Chondrocyte (in vitro differentiated cells): Measurements from ENCODE around the gene NUP210L. TPM values are rescaled to one million over a fixed set of nuclear protein-coding genes. Genes with fewer than 3 reads are reported as not detected.
"Not testable (repeated sequence)": the region's sequence is repeated elsewhere in the genome, so short reads cannot be mapped to it uniquely, and the experiment has no call there.

ENCODE experiments used
- DNase-seq: peaks from one replicate; pipeline ENCODE4 v3.0.0; 2021; ENCODE audit warnings: mixed read lengths, low spot score
- H3K27ac Mint-ChIP-seq: one replicate; pipeline ENCODE4 v1.8.0; 2021; ENCODE audit warnings: mild to moderate bottlenecking, moderate library complexity, mixed read lengths; ENCODE audit not compliant: unreplicated experiment
- H3K27me3 Mint-ChIP-seq: 2 replicates; pipeline ENCODE4 v1.8.0; 2021; ENCODE audit warnings: low read depth, mixed read lengths
- H3K36me3 Mint-ChIP-seq: 2 replicates; pipeline ENCODE4 v1.8.0; 2021; ENCODE audit warnings: low read depth, mixed read lengths
- H3K4me1 Mint-ChIP-seq: 2 replicates; pipeline ENCODE4 v1.8.0; 2021; ENCODE audit warnings: low read depth, mild to moderate bottlenecking, mixed read lengths
- H3K4me3 Mint-ChIP-seq: one replicate; pipeline ENCODE4 v1.8.0; 2021; ENCODE audit warnings: mild to moderate bottlenecking, moderate library complexity, mixed read lengths; ENCODE audit not compliant: unreplicated experiment
- H3K9me3 Mint-ChIP-seq: 2 replicates; pipeline ENCODE4 v1.8.0; 2021; ENCODE audit warnings: low read depth, mixed read lengths
- CTCF ChIP-seq: fragments of 200-600 bp; sonication (generic); IDR thresholded peaks from 2 replicates; pipeline ENCODE4 v1.5.0; 2021; ENCODE audit warnings: antibody characterized with exemption, mild to moderate bottlenecking, moderate library complexity
- total RNA-seq: library from RNA; stranded (reverse); gene quantifications from 3 replicates; pipeline ENCODE4 v1.2.1, GENCODE V29; 2021

The NUP210L gene
- total RNA-seq, 1 donor from 2014 or later, result not detected

- no peak for TF ChIP-seq CTCF
- peaks cover 9% of the 10 kb centered on the region for H3K9me3 Mint-ChIP-seq
- H3K36me3 Mint-ChIP-seq, result peaks cover 6% of the 10 kb centered on the region
These were observed 78.5 kb downstream of the NUP210L start for GRCh38 chr1:154076413-154076812.

GRCh38 chr1:154075746-154076145 is 79.1 kb downstream of the NUP210L start:
- peaks cover 8% of the 10 kb centered on the region for H3K9me3 Mint-ChIP-seq
- TF ChIP-seq CTCF, result no peak
- no peak overlapping the region for H3K27ac Mint-ChIP-seq
- H3K27me3 Mint-ChIP-seq, result peaks cover 13% of the 10 kb centered on the region
- H3K4me1 Mint-ChIP-seq, result no peaks in the 10 kb centered on the region
- H3K36me3 Mint-ChIP-seq, result peaks cover 6% of the 10 kb centered on the region
- DNase-seq, result no peak
- no peak overlapping the region for H3K4me3 Mint-ChIP-seq

More at GRCh38 chr1:154076413-154076812, 78.5 kb downstream of the NUP210L start:
- no peak overlapping the region for H3K27ac Mint-ChIP-seq
- no peaks in the 10 kb centered on the region for H3K4me1 Mint-ChIP-seq
- no peak overlapping the region for H3K4me3 Mint-ChIP-seq
- no peak for DNase-seq
- H3K27me3 Mint-ChIP-seq, result peaks cover 10% of the 10 kb centered on the region

GRCh38 chr1:154062309-154062708 is 92.6 kb downstream of the NUP210L start:
- Mint-ChIP-seq H3K4me3 (no peak overlapping the region), H3K27me3 (peaks cover 28% of the 10 kb centered on the region), H3K27ac (no peak overlapping the region), H3K9me3 (peaks cover under 1% of the 10 kb centered on the region), H3K36me3 (peaks cover 4% of the 10 kb centered on the region), H3K4me1 (no peaks in the 10 kb centered on the region)
- DNase-seq, result no peak
- TF ChIP-seq CTCF, result no peak

GRCh38 chr1:154047436-154047835 is 107.4 kb downstream of the NUP210L start:
- H3K9me3 Mint-ChIP-seq, result peaks cover 18% of the 10 kb centered on the region
- not testable (repeated sequence) for H3K36me3 Mint-ChIP-seq, H3K4me1 Mint-ChIP-seq, H3K27ac Mint-ChIP-seq, H3K4me3 Mint-ChIP-seq, DNase-seq
- H3K27me3 Mint-ChIP-seq, result peaks cover 31% of the 10 kb centered on the region

GRCh38 chr1:154033697-154034096 is 121.2 kb downstream of the NUP210L start:
- H3K27ac Mint-ChIP-seq, H3K36me3 Mint-ChIP-seq, H3K4me1 Mint-ChIP-seq, H3K27me3 Mint-ChIP-seq, DNase-seq, H3K4me3 Mint-ChIP-seq: not testable (repeated sequence)
- peaks cover 18% of the 10 kb centered on the region for H3K9me3 Mint-ChIP-seq

- no peak overlapping the region for H3K4me3 Mint-ChIP-seq
- DNase-seq, result no peak
- no peaks in the 10 kb centered on the region for H3K27me3 Mint-ChIP-seq
- H3K9me3 Mint-ChIP-seq, result no peaks in the 10 kb centered on the region
- H3K27ac Mint-ChIP-seq, result no peak overlapping the region
- no peak for TF ChIP-seq CTCF
- no peaks in the 10 kb centered on the region for H3K36me3 Mint-ChIP-seq
- H3K4me1 Mint-ChIP-seq, result peaks cover 6% of the 10 kb centered on the region
These were observed 134.9 kb downstream of the NUP210L start for GRCh38 chr1:154019940-154020339.
